PC-9 (cell line): Measurements from ENCODE around the gene LY6G6F.

Source experiments
- CTCF ChIP-seq: fragments of 200-600 bp; sonication (generic); conservative IDR thresholded peaks from 2 replicates; pipeline ENCODE4 v1.6.1; 2017; ENCODE audit warnings: mixed run types, antibody characterized with exemption, mild to moderate bottlenecking, moderate library complexity
- EZH2 ChIP-seq: fragments of 200-600 bp; sonication (generic); IDR thresholded peaks from 2 replicates; pipeline ENCODE4 v1.8.0; 2017; ENCODE audit warnings: antibody characterized with exemption, low read depth

GRCh38 chr6:31711233-31711632, 4.6 kb downstream of the LY6G6F start:
- TF ChIP-seq CTCF: no peak
- TF ChIP-seq EZH2: no peak
